HG02610 (cell line): ENCODE data around the gene CRACDL.

ENCODE experiments used
- ATAC-seq: cut with Tn5 transposase; IDR thresholded peaks from one replicate; pipeline ENCODE4 v1.9.1; 2021; ENCODE audit warnings: mild to moderate bottlenecking, moderate library complexity; ENCODE audit not compliant: unreplicated experiment

CRACDL gene

DNA sequence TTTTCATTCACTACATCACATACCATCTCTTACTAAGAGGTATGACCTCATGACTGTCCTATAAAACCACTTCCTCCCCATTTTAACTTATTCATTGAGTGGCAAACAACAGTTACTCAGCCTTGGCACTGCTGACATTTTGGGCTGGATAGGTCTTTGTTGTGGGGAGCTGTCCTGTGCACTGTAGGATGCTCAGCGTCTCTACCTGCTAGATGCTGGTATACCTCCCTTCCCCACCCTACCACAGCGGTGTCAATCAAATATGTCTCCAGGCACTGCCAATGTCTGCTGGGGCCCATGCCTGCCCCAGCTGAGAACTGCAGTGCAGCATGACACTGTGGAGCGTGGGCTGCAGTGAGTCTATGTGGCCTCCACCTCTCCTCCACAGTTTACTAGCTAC, 128.8 kb downstream of the CRACDL start:
- no peak for ATAC-seq

DNA sequence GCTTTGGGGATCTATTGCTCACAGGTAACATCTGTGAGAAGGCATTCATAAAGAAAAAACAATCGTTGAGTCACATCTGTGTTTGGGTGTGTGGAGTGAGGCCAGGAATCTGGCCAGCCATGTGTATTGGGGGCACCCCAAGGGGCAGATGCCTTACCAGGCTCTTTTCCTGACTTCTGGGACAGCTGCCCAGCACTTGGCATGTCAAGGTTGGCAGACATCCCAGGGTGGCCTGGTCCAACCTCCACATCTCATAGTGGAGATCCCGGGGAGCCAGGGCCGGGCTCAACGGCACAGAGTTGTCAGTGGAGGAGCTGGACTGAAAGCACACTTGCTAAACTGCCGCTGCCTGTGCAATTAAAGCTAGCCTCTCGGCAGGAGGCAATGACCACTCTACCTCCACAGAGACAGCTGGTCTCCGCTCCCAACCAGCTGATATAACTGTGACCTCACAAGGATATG, 129.8 kb downstream of the CRACDL start:
- ATAC-seq = no peak

DNA sequence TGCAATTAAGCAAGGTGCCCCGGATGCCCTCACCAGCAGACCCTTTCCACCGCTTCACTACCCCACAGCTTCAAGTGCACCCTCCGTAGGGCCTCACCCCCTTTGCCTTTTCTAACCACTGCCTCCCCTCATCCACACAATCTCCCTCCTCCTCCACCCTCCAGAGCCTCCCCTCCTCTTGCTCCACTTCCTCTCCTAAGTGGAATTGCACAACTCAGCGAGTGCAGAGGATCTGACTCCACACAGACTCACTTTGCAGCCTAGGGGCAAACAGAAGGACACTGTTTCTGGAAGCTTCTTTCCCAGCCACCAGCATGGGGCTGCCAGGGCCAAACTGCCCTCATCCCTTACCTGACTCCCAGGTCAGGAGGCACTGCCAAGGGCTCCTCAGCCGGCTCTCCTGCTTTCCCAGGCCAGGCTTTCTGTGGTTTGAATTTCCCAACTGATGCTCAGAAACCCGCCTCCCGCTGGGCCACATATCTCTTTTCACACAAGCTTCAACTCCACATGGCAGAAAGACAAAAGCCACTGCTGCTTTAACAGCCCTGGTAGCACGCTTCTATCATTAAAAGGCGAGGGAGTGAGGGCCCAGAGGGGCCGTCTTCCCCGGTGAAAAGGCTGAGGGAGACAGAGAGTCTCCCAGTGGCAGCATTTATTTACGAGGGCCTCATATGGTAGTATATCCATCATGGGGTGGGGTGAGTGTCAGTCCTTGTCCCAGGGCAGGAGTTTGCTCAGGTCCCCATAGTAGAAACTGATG, 130.4 kb downstream of the CRACDL start:
- ATAC-seq = no peak

DNA sequence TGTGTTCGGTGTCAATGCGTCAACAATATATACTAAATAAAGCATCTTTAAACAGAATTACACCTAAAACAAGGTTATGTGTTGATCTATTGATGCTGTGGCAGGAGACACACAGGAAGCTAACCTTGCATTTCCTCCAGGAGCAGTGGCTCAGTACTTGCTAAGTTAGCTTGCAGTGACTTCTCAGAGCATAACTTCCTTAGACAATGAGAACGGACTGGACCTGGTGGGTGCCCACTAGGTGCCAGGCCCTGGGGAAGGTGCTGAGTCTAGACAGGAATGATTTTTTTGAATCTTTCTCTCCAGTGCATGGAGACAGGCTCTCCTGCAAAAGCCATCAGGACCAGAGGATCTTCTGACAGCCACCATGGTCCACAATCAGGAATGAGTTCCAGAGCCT, 131.3 kb downstream of the CRACDL start:
- ATAC-seq = no peak

DNA sequence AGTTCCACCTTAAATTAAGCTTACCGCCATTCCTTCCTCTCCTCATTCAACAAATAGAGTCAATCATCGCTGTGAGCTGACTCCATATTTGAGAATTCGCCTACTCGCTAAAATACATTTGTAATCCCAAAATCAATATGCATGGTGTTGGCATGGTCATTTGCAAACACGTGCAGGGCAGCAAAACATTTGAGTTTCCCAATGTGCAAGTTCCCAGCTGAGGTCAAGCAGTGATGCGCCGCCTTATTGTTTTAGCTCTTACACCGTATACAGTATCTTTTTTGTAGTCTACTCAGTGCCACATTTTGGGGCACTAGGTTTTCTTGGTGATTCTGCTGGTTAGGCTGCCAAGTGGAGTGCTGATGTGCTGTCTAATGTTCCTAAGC, 131.8 kb downstream of the CRACDL start:
- ATAC-seq = no peak

DNA sequence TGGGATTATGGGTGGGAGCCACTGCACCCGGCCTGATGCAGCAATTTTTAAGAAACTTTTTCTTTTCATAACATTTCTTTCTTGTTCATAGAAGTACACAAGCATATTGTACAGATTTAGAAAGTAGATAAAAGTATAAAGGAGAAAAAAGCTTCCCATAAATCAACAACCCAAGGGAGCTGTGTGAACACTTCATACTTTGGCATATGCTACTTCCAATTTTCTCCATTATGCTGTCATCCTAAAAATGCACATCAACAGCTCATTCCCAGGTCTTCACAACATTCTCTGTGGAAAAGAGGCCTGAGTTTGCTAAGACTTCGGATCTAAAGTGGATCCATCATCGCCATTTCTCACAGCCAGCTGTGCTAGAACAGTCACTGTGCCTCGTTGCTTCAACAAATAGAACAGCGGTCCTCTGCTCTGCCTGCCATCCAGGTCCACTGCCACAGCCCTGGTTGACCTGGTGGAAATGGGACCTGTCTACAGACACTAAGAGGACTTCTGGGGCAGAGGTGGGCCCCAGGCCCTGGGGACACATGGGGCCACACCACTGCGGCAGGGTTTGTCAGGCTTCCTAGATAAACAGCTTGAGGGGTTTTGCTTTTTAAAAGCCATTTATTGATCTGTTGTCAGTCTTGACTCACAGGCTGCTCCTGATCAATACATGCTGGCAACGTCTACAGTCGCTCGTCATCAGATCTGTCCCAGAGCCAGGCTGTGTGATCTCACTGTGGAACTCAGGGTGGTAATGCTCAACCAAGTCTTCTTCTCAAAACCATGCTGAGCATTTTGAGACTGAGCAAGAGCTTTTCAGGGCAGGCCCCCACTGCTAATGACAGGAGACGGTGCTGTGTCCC, 132.4 kb downstream of the CRACDL start:
- no peak for ATAC-seq

DNA sequence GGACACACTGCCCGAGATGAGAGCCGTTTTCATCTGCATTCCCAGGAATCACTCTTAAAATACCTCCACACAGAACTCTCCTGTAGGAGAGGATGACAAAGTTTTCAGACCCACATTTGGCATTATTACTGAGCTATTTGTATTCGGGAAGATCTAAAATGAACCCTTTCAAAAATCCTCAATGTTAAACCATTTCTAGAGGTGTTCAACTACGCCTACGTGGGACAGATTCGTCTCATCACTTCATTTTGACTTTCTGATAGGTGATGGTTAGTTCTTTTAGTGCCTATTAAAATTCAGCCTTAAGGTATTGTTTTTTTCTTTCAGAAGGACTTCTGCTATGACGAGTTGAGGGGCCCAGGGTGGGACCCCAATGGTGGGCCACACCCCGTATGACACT, 133.7 kb downstream of the CRACDL start:
- no peak for ATAC-seq

DNA sequence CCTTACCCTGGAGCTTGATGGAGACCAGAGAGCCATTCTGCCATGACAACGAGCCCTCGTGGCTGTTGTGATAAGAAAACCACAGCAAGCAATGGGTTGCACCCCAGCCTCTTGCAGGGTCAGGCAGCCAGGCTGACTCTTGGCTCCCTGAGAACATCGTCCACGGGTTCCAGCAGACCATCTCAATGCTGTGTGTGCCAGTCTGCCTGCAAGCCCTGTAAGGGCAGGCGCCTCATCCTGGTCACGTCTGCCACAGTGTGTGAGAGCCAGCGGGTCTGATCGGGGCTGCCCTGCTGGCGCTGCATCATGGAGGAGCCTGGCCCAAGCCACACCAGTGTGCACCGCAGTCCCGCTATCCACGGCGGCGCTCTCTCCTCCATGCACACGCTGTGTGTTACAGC, 134.1 kb downstream of the CRACDL start:
- no peak for ATAC-seq

DNA sequence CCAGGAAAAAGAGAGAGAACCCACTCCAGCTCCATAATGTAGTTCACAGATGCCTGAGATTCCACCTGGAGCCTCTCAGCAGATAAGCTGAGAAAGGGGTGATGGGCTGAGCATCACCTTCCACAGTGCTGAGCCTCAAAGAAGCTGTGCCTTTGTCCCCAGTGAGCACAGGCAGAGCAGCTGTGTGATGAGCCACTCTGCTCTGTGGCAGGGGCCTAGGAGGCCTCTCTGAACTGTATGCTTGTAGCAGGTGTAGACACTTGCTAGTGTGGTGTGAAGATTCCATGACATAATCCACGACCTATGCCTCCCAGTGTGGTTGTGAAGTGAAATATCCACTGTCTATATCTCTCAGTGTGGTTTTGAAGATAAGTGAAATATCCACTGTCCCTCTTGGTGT, 134.7 kb downstream of the CRACDL start:
- no peak for ATAC-seq

DNA sequence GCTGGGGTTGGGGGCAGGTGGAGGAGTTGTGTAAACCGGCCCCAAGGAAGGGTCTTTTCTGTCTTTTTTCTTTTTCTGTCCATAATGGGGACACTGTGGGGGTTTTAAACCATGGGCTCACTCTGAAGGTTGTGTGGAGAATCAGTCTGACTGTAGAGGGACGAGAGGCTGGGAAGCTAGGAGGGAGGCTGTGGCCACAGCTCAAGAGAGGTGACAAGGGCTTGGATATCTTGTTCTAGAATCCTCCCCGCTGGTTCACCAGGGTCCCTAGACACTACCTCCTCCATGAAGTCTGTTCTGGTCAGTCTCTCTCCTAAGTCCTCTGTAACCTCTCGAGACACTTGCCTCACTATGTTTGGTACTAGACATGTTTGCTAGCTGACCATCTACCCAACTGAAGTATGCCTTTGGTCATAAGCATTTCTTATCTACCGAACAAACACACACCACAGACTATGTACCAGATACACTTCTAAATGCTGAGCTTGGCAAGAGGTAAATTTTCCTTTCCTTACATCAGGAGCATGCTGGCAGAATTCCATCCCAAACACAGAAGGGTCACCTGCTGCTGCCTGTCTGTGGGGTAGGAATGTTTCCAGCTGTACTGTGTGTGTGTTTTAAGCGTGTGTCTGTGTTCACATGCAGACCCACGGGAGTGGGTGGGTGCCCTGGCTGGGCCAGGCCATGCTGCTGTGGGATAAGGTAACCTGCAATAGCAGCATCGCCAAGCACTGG, 135.5 kb downstream of the CRACDL start:
- ATAC-seq = no peak

DNA sequence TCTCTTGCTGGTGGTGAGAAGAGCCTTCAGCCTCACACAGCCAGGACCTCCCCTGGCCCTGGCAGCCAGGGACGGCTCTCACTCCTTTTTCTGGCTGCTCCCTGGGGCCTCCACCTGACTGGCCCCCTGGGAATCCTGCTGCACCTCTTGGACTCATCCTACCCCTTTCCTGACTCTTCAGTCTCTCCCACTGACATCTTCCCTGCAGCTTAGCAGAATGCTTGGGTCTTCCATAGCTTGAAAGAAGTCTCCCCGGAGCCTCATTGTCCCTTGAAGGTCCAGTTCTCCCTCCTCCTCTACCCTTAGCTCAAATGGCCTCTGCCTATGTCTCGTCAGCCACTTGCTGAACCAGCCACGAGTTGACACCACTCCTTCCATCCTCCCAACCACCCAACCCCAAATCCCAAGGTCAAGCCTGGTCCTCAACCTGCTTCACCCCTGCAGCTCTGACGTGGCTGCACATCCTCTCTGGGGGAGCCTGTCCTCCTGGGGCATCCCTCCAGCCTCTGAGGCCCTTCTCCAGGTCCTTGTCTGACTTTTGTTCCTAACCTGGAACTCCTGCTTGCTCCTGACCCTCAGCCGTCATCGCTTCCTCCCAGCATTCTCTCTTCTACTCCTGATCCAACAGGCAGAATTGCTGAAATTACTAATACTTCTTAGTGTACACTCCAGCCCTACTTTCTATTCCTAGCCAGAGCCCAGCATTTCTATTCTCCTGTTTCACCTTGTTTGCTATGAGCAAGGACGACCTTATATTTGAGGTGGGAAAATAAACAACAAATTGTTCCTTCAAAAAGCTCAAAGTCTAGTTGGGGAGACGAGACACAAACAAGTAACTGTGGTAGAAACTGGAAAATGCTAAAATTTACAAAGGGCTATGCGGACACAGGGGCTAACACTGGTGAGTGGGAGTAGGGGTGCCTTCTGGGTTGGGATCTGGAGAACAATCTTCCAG, 136.4 kb downstream of the CRACDL start:
- no peak for ATAC-seq

DNA sequence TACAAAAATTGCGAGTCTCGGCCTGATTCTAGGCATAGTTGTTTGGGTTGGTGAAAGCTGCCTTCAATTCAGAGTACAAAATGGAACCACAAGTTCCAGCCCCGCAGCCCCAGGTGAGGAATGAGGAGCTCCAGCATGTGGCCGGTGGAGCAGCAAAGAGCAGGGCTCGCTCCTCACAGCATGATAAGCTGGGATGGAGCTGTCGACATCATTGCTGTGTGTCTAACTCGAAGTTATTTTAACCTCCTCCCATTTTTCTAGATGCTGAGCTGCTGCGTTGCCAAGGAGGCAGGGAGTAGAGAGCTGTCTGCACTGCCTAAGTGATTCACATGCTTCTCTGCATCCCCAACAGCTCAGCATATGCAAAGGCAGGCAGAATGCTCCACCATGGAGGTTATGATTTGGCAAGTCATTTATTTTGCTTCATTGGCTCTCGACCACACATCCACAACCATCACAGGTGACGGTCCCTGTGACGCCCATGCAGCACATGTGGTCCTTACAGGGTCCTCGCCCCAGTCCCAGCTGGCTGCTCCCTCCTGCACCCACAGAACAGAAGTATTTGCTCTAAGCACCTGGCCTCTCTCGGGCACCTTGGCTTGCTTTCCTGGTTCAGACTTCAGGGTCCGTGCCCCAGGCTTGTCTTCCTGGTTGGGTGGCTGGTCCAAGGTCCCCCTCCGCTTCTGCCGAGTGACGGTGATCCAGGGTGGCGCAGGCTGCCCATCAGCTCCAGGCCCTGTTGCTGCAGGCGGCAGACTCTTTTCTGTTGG, 139.1 kb downstream of the CRACDL start:
- ATAC-seq = no peak

DNA sequence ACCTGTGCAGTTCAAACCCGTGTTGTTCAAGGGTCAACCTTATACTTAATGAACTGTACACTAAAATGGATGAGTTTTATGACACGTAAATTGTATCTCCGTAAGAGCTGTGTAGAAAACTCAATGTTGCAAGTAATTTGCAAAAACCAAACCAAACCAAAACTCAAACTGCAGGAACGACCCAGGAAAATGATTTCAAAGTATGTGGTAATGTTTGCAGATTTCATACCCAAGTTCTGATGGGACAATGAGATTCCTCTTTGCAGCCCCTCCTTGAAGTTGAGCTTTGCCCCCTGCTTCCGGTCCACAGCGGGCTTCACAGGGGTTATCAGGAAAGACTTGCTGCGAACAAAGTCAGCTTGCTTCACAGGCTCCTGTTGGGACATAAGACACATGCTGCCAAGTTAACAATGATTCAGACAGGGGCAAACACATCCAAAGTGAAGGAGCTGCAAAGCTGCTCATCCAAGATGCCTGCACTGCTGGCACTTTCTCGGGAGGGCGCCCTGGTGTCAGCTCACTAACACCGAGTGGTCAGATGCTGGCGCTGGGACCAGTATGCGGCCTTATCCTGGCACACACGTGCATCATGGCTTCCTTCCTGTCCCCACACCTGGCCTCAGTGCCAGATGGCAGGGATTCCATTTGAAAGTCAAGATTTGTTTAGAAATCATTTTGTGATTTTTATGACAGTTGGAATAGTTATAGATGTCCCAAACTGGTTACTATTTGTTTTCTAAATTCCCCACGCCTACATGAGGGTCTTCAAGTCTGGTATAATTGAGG, 139.9 kb downstream of the CRACDL start:
- no peak for ATAC-seq

DNA sequence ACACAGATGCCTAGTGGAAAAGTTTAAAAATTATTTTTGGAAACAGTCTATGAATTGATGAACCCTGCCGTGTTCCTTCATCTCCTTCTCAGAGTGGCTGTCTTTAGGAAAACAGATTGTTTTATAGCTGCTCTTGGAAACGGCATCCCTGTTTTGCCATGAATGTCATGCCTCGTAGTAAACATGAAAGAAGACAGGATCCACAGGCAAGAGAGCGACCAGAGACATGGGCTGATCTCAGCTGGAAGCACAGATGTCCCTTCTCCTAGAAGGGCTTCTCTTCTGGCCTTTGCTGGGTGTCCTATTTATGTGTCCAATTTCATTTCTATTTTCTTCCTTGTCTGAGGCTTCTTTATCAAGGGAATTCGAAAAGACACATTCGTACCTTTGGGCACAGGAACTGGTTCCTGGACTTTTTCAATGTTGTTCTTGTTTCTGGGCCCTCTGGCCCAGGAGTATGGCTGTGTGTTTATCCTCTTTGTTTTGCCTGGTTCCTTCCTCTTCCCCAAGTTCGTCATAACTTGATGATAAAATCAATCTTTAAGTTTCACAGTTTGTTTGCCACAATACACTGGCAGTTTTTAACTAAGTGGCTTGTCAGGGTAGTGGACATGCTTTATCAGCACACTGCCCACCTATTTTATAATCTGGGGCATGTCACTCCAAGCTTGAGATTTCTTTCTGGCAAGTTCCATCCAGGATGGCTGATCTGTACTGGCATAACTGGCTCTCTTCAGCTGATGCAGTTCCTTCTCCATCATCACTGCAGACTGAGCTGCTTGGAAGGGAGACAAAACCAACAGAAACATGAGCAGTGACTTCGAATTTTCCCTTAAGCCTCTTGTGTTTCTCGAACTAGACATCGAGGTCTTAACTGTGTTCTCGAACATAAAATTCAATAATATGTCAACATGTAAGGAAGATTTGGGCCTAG, 141.9 kb downstream of the CRACDL start:
- ATAC-seq = no peak

DNA sequence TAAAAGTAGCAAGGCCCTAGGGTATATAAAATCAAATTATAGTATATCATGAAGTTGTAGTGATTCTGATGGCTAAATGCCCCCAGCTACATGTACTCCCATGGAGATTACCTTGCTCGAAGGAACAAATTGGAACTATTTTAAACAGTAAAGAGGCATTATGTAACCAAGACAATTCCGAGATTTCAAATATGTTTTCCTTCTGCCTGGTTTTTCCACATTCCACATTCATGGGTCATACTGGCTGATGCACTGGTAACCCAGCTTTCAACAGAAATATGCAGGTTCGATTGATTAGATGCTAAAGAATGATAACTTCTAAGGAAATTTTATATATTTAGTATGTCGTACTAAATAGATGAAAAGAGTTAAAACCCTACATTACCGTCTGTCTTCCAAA, 142.8 kb downstream of the CRACDL start:
- ATAC-seq = no peak

DNA sequence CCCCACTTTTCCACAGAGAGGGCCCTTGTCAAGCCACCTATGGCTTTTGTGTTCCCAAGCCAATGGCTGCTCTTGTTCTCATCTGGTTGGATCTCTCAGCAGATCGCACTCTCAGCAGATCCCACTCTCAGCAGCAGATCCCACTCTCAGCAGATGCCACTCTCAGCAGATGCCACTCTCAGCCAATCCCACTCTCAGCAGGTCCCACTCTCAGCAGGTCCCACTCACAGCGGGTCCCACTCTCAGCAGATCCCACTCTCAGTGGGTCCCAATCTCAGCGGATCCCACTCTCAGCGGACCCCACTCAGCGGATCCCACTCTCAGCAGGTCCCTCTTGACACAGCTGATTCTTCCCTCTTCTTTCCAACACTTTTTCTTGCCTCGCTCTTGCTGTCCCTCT, 145.8 kb downstream of the CRACDL start:
- ATAC-seq = no peak

DNA sequence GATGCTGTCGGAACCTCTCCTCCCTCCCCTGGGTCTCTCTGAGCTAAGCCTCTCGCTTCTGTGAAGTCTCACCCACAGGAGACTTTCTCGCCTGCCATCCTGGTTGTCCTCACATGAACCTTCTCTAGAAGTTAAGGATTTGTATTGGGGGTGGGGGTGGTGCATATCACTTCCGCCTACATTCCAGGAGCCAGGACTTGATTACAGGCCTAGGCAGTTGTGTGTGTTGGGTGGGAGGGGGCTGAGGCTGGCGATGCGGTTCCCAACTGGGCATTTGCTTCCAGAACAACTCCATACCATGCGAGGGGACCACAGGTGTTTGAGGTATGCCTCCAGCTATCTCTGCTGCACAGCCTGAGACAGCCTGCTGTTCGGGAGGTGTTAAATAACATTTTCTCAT, 148.3 kb downstream of the CRACDL start:
- ATAC-seq = no peak

DNA sequence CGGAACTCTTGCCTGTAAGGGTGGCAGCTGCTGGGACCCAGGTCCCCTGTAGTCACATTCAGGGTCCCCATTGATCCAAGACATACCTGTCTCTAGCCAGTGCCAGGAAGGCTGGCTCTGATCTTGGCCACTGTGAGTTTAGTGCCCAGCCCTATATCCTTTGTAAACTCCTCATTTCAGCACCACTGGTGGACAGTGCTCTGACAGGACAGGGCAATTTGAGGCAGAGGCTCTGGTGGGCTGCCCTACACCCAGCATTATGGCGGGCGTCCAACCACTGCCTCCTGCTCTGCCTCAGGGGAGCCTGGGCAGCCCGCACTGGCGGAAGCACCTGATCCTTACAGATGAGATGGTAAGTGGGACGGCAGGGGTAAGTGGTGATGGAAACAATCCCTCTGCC, 149.8 kb downstream of the CRACDL start:
- no peak for ATAC-seq
